Measurements from ENCODE around the gene SLC28A1. TPM values are rescaled to one million over a fixed set of nuclear protein-coding genes. Genes with fewer than 3 reads are reported as not detected.

SLC28A1 gene
- total and polyA plus RNA-seq, 7 experiments from 2014 or later = not detected

DNA sequence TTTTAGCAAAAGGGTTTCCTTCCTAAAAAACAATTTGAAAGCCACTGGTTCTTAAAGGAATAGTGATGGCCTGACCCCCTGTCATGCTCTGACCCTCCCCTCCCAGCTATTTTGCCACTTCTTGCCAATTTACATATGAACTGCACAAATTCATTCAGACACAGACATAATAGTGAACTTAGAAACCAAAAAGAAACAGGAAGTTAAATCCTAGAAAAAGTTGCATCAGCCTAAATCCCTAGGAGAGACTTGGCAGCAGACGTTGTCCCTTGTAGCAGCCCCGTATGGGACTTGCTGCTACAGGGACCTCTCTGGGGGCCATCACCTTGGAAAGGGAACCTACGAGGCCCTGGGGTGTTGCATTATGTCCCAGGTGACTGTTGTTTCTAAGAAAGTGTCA, 82.9 kb downstream of the SLC28A1 start:
- Mint-ChIP-seq H3K36me3 (no peaks in the 10 kb centered on the region), H3K9me3 (peaks cover 0 to 12% (median 3%) of the 10 kb centered on the region in 11 donors), H3K4me1 (peaks cover 0 to 4% (median 0%) of the 10 kb centered on the region in 7 donors), H3K4me3 (no peak overlapping the region), H3K27ac (no peak overlapping the region), H3K27me3 (peaks cover 0 to 28% (median 6%) of the 10 kb centered on the region in 5 donors)
- intact Hi-C loops (cut with micrococcal nuclease) = no loop called here
- no peak for ATAC-seq
- no peak for DNase-seq
- Histone ChIP-seq H3K27ac (ENCODE audit: low read depth, low read length) (no peak overlapping the region), H3K4me1 (ENCODE audit: control insufficient read depth in 2 of 2, insufficient read depth in 2 of 2, low read length in 2 of 2) (no peaks in the 10 kb centered on the region), H3K36me3 (ENCODE audit: control insufficient read depth in 2 of 3, insufficient read depth in 3 of 3, low read length in 3 of 3) (no peaks in the 10 kb centered on the region), H3K4me3 (ENCODE audit: low read length) (no peak overlapping the region), H3K27me3 (ENCODE audit: control insufficient read depth in 2 of 2, insufficient read depth in 2 of 2, low read length in 2 of 2) (peaks cover 0 to 4% of the 10 kb centered on the region in 2 donors), H3K9me3 (ENCODE audit: control insufficient read depth in 2 of 3, low read length in 3 of 3) (no peaks in the 10 kb centered on the region)
- ChIA-PET CTCF (no interaction called here), POLR2A (no interaction called here)

DNA sequence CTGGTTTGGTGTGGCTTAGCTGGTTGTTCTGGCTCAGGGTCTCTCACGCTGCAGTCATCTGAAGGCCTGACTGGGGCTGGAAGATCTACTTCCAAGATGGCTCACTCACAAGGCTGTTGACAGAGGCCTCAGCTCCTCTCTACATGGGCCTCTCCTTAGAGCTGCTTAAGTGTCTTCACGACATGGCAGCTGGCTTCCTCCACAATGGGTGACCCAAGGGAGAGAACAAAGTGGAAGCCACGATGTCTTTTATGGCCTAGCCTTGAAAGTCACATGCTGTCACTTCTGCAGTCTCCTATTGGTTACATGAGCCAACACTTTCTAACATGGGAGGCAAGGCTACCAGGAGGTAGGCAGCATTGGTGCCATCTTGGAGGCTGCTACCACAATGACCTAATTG, 83.8 kb downstream of the SLC28A1 start:
- Mint-ChIP-seq H3K4me3 (no peak overlapping the region), H3K4me1 (peaks cover 0 to 4% (median 0%) of the 10 kb centered on the region in 7 donors), H3K9me3 (peaks cover 0 to 12% (median 3%) of the 10 kb centered on the region in 11 donors), H3K27me3 (peaks cover 0 to 31% (median 6%) of the 10 kb centered on the region in 5 donors), H3K36me3 (no peaks in the 10 kb centered on the region), H3K27ac (no peak overlapping the region)
- Histone ChIP-seq H3K4me1 (ENCODE audit: control insufficient read depth in 2 of 2, insufficient read depth in 2 of 2, low read length in 2 of 2) (no peaks in the 10 kb centered on the region), H3K4me3 (ENCODE audit: low read length) (no peak overlapping the region), H3K9me3 (ENCODE audit: control insufficient read depth in 2 of 3, low read length in 3 of 3) (no peaks in the 10 kb centered on the region), H3K27me3 (ENCODE audit: control insufficient read depth in 2 of 2, insufficient read depth in 2 of 2, low read length in 2 of 2) (peaks cover 0 to 4% of the 10 kb centered on the region in 2 donors), H3K27ac (ENCODE audit: low read depth, low read length) (no peak overlapping the region), H3K36me3 (ENCODE audit: control insufficient read depth in 2 of 3, insufficient read depth in 3 of 3, low read length in 3 of 3) (no peaks in the 10 kb centered on the region)
- POLR2A ChIA-PET = no interaction called here
- DNase-seq (no peak), ATAC-seq (no peak)
- intact Hi-C loops (cut with micrococcal nuclease) = no loop called here
- CTCF ChIA-PET = no interaction called here

DNA sequence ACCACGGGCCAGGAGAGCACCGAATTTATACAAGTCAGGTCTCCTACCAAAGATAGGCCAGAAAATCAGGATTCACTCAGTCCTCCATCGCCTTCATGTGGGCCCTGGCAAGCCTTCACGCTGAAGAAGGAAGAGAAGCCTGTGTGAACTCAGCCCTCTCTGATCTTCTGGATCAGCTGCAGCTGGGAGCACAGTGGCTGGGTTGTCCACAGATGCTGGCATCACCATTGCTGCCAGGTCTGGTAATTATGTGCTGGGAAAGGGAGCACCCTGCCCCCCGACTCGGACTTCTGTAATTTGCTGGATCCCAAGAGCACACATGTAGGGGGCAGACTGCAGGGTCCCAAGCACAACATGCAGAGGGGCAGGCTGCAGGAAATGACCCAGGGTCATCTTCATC, 84.8 kb downstream of the SLC28A1 start:
- ChIA-PET POLR2A (no interaction called here), CTCF (no interaction called here)
- no peak overlapping the region for H3K27ac Mint-ChIP-seq
- intact Hi-C loops (cut with micrococcal nuclease) = no loop called here
- H3K9me3 Mint-ChIP-seq = peaks cover 0 to 8% (median 2%) of the 10 kb centered on the region in 11 donors
- Histone ChIP-seq H3K4me1 (ENCODE audit: control insufficient read depth in 2 of 2, insufficient read depth in 2 of 2, low read length in 2 of 2) (no peaks in the 10 kb centered on the region), H3K36me3 (ENCODE audit: control insufficient read depth in 2 of 3, insufficient read depth in 3 of 3, low read length in 3 of 3) (no peaks in the 10 kb centered on the region), H3K9me3 (ENCODE audit: control insufficient read depth in 2 of 3, low read length in 3 of 3) (no peaks in the 10 kb centered on the region), H3K27me3 (ENCODE audit: control insufficient read depth in 2 of 2, insufficient read depth in 2 of 2, low read length in 2 of 2) (peaks cover 0 to 4% of the 10 kb centered on the region in 2 donors), H3K27ac (ENCODE audit: low read depth, low read length) (no peak overlapping the region), H3K4me3 (ENCODE audit: low read length) (no peak overlapping the region)
- H3K4me1 Mint-ChIP-seq = peaks cover 0 to 4% (median 0%) of the 10 kb centered on the region in 7 donors
- H3K36me3 Mint-ChIP-seq = no peaks in the 10 kb centered on the region
- no peak overlapping the region for H3K4me3 Mint-ChIP-seq
- DNase-seq (no peak), ATAC-seq (no peak)
- H3K27me3 Mint-ChIP-seq = peaks cover 0 to 27% (median under 1%) of the 10 kb centered on the region in 5 donors

DNA sequence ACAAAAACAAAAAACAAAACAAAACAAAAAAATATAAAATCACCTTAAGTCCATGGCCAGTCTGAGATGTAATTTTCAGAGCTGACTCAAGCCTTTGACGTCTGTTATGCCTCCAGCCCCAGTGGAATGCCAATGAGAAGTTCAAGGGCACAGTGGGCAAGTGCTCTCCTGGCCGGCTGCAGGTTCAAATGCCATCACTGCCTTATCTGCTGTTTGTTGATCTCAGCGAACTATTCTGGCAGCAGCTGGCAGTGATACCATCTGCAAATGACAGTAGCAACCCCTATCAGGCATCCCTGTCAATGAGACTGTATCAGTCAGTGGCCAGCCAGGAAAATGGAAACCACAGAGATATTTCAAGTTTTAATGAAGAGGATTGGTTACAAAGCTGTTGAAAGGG, 86.4 kb downstream of the SLC28A1 start:
- Histone ChIP-seq H3K27ac (ENCODE audit: low read depth, low read length) (no peak overlapping the region), H3K4me3 (ENCODE audit: low read length) (no peak overlapping the region), H3K4me1 (ENCODE audit: control insufficient read depth in 2 of 2, insufficient read depth in 2 of 2, low read length in 2 of 2) (no peaks in the 10 kb centered on the region), H3K27me3 (ENCODE audit: control insufficient read depth in 2 of 2, insufficient read depth in 2 of 2, low read length in 2 of 2) (no peaks in the 10 kb centered on the region), H3K36me3 (ENCODE audit: control insufficient read depth in 2 of 3, insufficient read depth in 3 of 3, low read length in 3 of 3) (no peaks in the 10 kb centered on the region), H3K9me3 (ENCODE audit: control insufficient read depth in 2 of 3, low read length in 3 of 3) (no peaks in the 10 kb centered on the region)
- DNase-seq = no peak
- Mint-ChIP-seq H3K4me1 (peaks cover 0 to 4% (median 0%) of the 10 kb centered on the region in 7 donors), H3K27me3 (peaks cover 0 to 23% (median 0%) of the 10 kb centered on the region in 5 donors), H3K4me3 (no peak overlapping the region), H3K36me3 (no peaks in the 10 kb centered on the region), H3K27ac (no peak overlapping the region), H3K9me3 (peaks cover 0 to 5% (median 0%) of the 10 kb centered on the region in 11 donors)
- CTCF ChIA-PET = no interaction called here
- POLR2A ChIA-PET = no interaction called here
- no peak for ATAC-seq
- intact Hi-C loops (cut with micrococcal nuclease) = no loop called here

DNA sequence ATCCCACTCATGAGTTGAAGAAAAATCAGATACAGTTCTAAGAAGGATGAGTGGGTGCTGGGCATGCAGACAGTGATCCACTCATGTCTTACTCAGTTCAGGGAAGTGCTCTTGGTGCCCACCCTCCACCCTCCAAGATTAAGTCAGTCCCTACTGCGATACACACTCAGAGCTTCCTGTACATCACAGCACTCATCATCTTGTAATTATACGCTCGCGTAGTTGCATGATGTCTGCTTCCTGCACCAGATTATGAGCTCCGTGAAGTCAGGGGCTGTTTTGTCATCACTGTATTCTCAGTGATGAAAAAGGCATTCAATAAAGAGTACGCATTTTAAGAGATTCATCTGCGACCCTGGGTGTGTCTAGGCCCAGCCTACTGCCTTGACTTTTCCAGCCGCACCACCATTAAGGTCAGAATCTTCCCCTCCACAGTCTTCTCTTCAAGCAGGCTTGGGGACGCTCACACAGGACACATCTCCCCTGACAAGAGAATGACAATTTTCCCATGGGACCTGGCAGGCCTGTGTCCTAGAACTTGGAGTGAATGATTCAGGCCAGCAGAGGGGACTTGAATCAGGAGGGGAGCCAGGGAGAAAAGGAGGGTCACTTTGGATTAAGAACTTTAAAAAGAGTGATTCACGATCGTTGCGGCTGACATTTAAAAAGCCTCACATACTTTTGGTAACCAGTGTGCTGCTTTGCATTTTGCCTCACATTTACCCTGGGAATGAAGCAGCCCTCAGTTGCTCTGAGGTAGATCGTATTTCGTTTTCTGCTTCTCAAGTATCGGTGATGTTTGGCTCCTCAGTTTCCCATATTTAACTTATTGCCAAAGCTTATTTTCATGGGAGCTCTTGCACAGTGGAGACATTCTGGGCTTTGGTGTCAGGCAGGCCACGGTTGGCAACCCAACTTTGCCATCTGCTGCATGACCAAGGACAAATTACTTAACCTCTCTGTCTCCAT, 89.3 kb downstream of the SLC28A1 start:
- Mint-ChIP-seq H3K36me3 (no peaks in the 10 kb centered on the region), H3K9me3 (no peaks in the 10 kb centered on the region), H3K27ac (no peak overlapping the region), H3K4me1 (peaks cover 0 to 4% (median 0%) of the 10 kb centered on the region in 7 donors), H3K4me3 (no peak overlapping the region), H3K27me3 (peaks cover 0 to 26% (median 0%) of the 10 kb centered on the region in 5 donors)
- Histone ChIP-seq H3K27me3 (ENCODE audit: control insufficient read depth in 2 of 2, insufficient read depth in 2 of 2, low read length in 2 of 2) (no peaks in the 10 kb centered on the region), H3K27ac (ENCODE audit: low read depth, low read length) (no peak overlapping the region), H3K36me3 (ENCODE audit: control insufficient read depth in 2 of 3, insufficient read depth in 3 of 3, low read length in 3 of 3) (no peaks in the 10 kb centered on the region), H3K4me1 (ENCODE audit: control insufficient read depth in 2 of 2, insufficient read depth in 2 of 2, low read length in 2 of 2) (no peaks in the 10 kb centered on the region), H3K9me3 (ENCODE audit: control insufficient read depth in 2 of 3, low read length in 3 of 3) (no peaks in the 10 kb centered on the region), H3K4me3 (ENCODE audit: low read length) (no peak overlapping the region)
- DNase-seq = no peak
- ATAC-seq = no peak
- intact Hi-C loops (cut with micrococcal nuclease) = no loop called here
- ChIA-PET CTCF (no interaction called here), POLR2A (no interaction called here)

DNA sequence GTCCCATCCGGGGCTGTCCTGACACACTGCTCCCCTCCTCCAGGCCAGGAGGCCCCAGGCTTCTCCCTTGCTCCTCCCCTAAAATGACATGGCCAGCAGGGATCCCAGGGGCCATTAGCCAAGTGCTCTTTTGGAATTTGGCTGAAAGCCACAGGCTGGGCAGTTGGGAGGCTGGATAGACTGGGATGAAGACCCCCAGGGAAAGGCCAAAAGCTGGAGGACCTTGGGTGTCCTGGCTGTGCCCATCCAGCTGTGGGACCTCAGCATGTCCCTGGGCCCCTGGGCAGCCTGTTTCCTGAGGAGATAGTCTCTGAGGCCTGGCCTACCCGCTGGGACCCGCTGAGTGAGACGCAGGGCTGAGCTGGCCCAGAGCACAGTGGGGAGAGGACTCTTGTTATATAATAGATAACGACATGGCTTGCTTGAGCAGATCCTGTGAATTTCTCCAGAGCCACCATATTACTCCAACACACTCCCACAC, 91.4 kb downstream of the SLC28A1 start:
- no peak for ATAC-seq
- no peak overlapping the region for H3K27ac ChIP-seq (ENCODE audit: low read depth, low read length)
- no peak for DNase-seq
- Mint-ChIP-seq H3K27ac (no peak overlapping the region), H3K9me3 (no peaks in the 10 kb centered on the region), H3K4me3 (no peak overlapping the region), H3K4me1 (peaks cover 0 to 16% (median 8%) of the 10 kb centered on the region in 7 donors), H3K36me3 (no peaks in the 10 kb centered on the region), H3K27me3 (peaks cover 0 to 23% (median 0%) of the 10 kb centered on the region in 5 donors)
- intact Hi-C loops (cut with micrococcal nuclease) = no loop called here
- peaks cover 0 to 7% (median 0%) of the 10 kb centered on the region in 3 experiments for H3K36me3 ChIP-seq (ENCODE audit: control insufficient read depth in 2 of 3, insufficient read depth in 3 of 3, low read length in 3 of 3)
- ChIA-PET CTCF (no interaction called here), POLR2A (no interaction called here)
- H3K9me3 ChIP-seq (ENCODE audit: control insufficient read depth in 2 of 3, low read length in 3 of 3) = no peaks in the 10 kb centered on the region
- no peak overlapping the region for H3K4me3 ChIP-seq (ENCODE audit: low read length)
- H3K4me1 ChIP-seq (ENCODE audit: control insufficient read depth in 2 of 2, insufficient read depth in 2 of 2, low read length in 2 of 2) = peaks cover 5% of the 10 kb centered on the region in 2 donors
- no peaks in the 10 kb centered on the region for H3K27me3 ChIP-seq (ENCODE audit: control insufficient read depth in 2 of 2, insufficient read depth in 2 of 2, low read length in 2 of 2)

Data from naive thymus-derived CD4-positive, alpha-beta T cell (primary cell).